Epithelial cell of esophagus (primary cell): ENCODE measurements around the gene SCFD1.

Experiments used
- DNase-seq: peaks from one replicate; pipeline ENCODE4 v3.0.0; 2010; ENCODE audit warnings: low read depth
- H3K4me3 ChIP-seq: 2 replicates; pipeline ENCODE4 v1.5.1; 2011; ENCODE audit warnings: mild to moderate bottlenecking, low read length, control low read depth
- CTCF ChIP-seq: IDR thresholded peaks from 2 replicates; pipeline ENCODE4 v1.5.1; 2011; ENCODE audit warnings: low read depth, mild to moderate bottlenecking, low read length, control low read depth, inconsistent platforms; ENCODE audit not compliant: insufficient read depth; ENCODE audit errors: missing control alignments

SCFD1 gene

GRCh38 chr14:30656190-30656632, 34.1 kb downstream of the SCFD1 start:
- DNase-seq, result peak; percentile 58
- no peak overlapping the region for H3K4me3 ChIP-seq
- TF ChIP-seq CTCF, result peak; percentile 82

DNA sequence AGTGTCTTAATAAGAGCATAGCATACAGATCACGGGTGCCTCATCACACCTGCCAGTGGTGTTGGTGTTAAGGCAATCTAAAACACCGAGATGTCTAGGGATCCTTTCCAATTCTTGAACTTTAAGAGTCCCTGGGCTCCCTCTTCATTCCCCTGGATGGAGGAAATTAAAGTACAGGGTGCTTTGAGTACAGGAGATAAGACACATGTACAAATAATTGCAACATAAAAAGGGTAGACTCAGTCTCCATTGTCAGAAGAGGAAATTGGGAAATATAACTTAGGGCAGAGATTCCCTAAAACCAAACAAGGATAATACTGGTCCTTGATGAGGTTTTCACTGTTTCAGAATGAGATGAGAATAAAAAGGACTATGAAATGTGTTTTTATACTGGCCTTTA, 34.9 kb downstream of the SCFD1 start:
- TF ChIP-seq CTCF, result no peak
- H3K4me3 ChIP-seq, result no peak overlapping the region
- no peak for DNase-seq

DNA sequence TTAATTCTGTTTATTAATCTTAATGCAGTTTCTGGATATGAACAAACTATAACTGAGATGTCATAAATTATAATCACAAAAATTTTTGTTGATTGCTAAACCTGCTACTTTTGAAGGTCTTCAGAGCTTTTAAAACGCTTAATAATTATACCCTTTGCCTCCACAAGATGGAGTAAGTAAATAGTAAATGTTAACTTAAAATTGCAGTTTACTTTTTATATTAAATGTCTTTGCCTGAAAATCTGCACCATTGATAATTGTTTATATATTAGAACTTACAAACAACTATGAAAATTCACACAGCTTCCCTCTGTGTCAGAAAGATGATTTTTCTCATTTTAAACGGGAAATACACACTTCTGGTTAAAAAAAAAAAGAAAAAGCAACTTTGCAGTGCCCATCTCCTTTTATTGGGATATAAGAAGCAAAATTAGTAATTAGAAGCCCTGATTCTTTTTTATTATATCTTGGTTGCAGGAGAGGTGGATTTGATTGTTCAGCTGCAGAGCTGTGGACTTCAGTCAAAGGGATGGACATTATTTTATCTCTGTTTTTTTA, 35.6 kb downstream of the SCFD1 start:
- no peak overlapping the region for H3K4me3 ChIP-seq
- DNase-seq, result peak; percentile 9
- no peak for TF ChIP-seq CTCF

DNA sequence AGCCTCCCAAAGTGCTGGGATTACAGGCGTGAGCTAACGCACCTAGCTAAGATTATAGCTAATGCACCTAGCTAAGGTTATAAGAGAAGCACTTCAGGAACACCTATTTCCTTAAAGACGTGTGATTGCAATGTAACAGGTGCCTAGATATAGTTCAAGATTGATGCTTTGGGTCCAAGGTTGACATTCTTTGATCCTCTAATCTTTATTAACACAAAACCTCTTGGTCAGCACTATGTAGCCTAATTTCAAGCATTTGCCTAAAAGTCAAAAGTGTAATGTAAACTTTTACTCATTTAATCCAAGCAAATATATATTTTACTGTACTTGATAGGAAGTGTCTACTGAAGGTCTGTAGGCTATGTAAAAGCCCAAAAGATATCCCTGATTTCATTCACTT, 36.5 kb downstream of the SCFD1 start:
- TF ChIP-seq CTCF, result no peak
- H3K4me3 ChIP-seq, result no peak overlapping the region
- DNase-seq, result no peak

DNA sequence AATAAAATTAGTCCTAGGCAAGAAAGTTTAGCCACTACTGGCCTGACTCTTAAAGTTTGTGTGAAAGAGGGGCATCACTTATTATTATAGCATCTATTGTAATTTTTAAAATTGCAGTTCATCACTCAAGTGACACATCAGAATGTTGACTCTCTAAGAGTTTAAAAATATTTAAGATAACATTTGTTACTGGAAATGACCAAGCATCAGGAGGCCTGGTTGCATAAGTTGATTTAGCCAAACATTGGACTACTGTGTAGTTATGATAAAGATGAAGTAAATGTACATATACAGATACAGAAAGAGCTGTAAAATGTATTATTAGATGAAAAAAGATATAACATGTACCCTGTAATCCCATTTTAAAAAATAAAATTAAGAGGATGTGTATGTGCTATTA, 47.5 kb downstream of the SCFD1 start:
- H3K4me3 ChIP-seq, result no peak overlapping the region
- DNase-seq, result no peak
- TF ChIP-seq CTCF, result no peak

GRCh38 chr14:30673071-30673470, 51.0 kb downstream of the SCFD1 start:
- H3K4me3 ChIP-seq, result no peak overlapping the region
- no peak for DNase-seq
- TF ChIP-seq CTCF, result no peak

DNA sequence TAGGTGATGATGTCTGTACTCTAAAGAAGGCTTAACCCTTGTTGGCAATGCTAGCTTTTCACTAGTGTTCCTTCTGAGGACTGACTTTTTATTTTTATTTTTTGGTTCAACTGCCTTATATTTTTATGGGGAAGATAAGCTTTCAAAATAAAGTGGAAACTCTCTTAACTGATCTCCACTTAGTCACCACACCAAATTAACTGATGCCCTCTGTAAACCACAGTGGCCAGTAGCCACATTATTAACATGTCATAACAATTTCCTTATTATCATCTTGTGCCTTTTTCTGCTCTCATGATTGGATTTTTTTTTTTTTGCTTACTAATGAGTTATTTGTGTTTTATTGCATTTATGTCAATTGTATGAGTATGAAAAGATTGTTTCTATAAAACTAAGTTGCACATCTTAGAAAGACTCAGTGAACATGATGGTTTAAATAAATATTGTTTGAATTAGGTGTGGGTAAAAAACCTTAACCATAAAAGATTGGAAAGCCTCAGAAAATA, 56.9 kb downstream of the SCFD1 start:
- H3K4me3 ChIP-seq, result no peak overlapping the region
- no peak for DNase-seq
- TF ChIP-seq CTCF, result no peak
